Hepatocyte (in vitro differentiated cells): Measurements from ENCODE around the gene MAGI2.

Source experiments
- EZH2 ChIP-seq: fragments of 200-600 bp; sonication (generic); IDR thresholded peaks from 2 replicates; pipeline ENCODE4 v1.6.1; 2016; ENCODE audit warnings: antibody characterized with exemption, mild to moderate bottlenecking, borderline replicate concordance
- EZH2phosphoT487 ChIP-seq: fragments of 200-600 bp; sonication (generic); IDR thresholded peaks from one replicate; pipeline ENCODE4 v1.6.1; 2018; ENCODE audit warnings: antibody characterized with exemption, mild to moderate bottlenecking, low read depth, moderate library complexity; ENCODE audit not compliant: unreplicated experiment, severe bottlenecking
- TF ChIP-seq, protein P1 (sequence below): fragments of 200-600 bp; sonication (generic); IDR thresholded peaks from 2 replicates; pipeline ENCODE4 v1.5.1; 2016; ENCODE audit warnings: antibody characterized with exemption, mild to moderate bottlenecking; ENCODE audit not compliant: poor library complexity

DNA sequence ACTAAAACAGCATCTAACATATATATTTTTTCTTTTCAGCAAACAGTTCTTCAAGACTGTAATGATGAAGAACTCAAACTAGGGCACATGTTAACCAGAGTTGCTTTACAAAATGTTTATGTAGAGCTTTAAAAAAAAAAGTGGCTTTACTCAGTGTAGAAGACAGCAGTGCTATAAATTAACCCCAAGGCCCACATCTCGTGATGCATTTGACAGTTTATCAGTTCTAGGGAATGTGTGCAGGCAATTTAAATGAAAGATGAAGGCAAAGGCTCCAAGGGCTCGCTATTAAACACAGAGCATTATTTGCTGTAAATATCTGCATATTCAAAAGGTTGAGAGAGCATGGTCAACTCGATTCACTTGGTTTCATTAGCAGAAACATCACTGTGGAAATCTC lies 558.1 kb downstream of the MAGI2 start:
- TF ChIP-seq, protein P1, sequence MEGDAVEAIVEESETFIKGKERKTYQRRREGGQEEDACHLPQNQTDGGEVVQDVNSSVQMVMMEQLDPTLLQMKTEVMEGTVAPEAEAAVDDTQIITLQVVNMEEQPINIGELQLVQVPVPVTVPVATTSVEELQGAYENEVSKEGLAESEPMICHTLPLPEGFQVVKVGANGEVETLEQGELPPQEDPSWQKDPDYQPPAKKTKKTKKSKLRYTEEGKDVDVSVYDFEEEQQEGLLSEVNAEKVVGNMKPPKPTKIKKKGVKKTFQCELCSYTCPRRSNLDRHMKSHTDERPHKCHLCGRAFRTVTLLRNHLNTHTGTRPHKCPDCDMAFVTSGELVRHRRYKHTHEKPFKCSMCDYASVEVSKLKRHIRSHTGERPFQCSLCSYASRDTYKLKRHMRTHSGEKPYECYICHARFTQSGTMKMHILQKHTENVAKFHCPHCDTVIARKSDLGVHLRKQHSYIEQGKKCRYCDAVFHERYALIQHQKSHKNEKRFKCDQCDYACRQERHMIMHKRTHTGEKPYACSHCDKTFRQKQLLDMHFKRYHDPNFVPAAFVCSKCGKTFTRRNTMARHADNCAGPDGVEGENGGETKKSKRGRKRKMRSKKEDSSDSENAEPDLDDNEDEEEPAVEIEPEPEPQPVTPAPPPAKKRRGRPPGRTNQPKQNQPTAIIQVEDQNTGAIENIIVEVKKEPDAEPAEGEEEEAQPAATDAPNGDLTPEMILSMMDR = no peak
- TF ChIP-seq EZH2 (no peak), EZH2phosphoT487 (no peak)
